GM23338 (cell line): Measurements from ENCODE around the gene KCNMA1. TPM values are rescaled to one million over a fixed set of nuclear protein-coding genes. Genes with fewer than 3 reads are reported as not detected.

ENCODE experiments used
- ATAC-seq: fragments of 200-7000 bp; cut with Tn5 transposase; 3 replicates; pipeline ENCODE4 v1.9.1; 2020
- DNase-seq: peaks from one replicate; pipeline ENCODE4 v3.0.0-alpha.2; 2015; ENCODE audit warnings: low spot score
- H2AFZ ChIP-seq: fragments of 200-600 bp; sonication (generic); 2 replicates; pipeline ENCODE4 v1.8.0; 2016; ENCODE audit warnings: antibody characterized with exemption, mild to moderate bottlenecking, moderate library complexity
- H3F3A ChIP-seq: fragments of 200-600 bp; sonication (generic); replicated peaks from 2 replicates; pipeline ENCODE4 v1.8.0; 2017; ENCODE audit warnings: antibody characterized with exemption, mixed run types, low read depth
- H3K27ac ChIP-seq: fragments of 200-600 bp; sonication (generic); 2 replicates; pipeline ENCODE4 v1.6.1; 2016; ENCODE audit warnings: low read depth
- H3K27me3 ChIP-seq: fragments of 200-600 bp; sonication (generic); 2 replicates; pipeline ENCODE4 v1.8.0; 2016; ENCODE audit warnings: mild to moderate bottlenecking, mixed run types, moderate library complexity; ENCODE audit not compliant: insufficient read depth
- H3K36me3 ChIP-seq: fragments of 200-600 bp; sonication (generic); 2 replicates; pipeline ENCODE4 v1.8.0; 2016; ENCODE audit warnings: mild to moderate bottlenecking; ENCODE audit not compliant: insufficient read depth
- H3K4me1 ChIP-seq: fragments of 200-600 bp; sonication (generic); 2 replicates; pipeline ENCODE4 v1.8.0; 2016; ENCODE audit warnings: mild to moderate bottlenecking, moderate library complexity; ENCODE audit not compliant: insufficient read depth
- H3K4me2 ChIP-seq: fragments of 200-600 bp; sonication (generic); 2 replicates; pipeline ENCODE4 v1.7.1; 2017; ENCODE audit warnings: mixed run types
- H3K4me3 ChIP-seq: fragments of 200-600 bp; sonication (generic); 2 replicates; pipeline ENCODE4 v1.6.1; 2016; ENCODE audit warnings: mixed run types
- H3K79me2 ChIP-seq: fragments of 200-600 bp; sonication (generic); replicated peaks from 2 replicates; pipeline ENCODE4 v1.8.0; 2017; ENCODE audit warnings: mild to moderate bottlenecking; ENCODE audit not compliant: insufficient read depth
- H3K9me2 ChIP-seq: fragments of 200-600 bp; sonication (generic); 2 replicates; pipeline ENCODE4 v1.8.0; 2017; ENCODE audit not compliant: insufficient read depth
- H4K20me1 ChIP-seq: fragments of 200-600 bp; sonication (generic); replicated peaks from 2 replicates; pipeline ENCODE4 v1.8.0; 2017; ENCODE audit warnings: mild to moderate bottlenecking; ENCODE audit not compliant: insufficient read depth
- H3K27ac Mint-ChIP-seq: 2 replicates; pipeline ENCODE4 v1.8.0; 2020; ENCODE audit warnings: inconsistent platforms, mild to moderate bottlenecking, moderate library complexity, mixed read lengths
- H3K27me3 Mint-ChIP-seq: 3 replicates; pipeline ENCODE4 v1.8.0; 2022; ENCODE audit warnings: low read depth, mild to moderate bottlenecking, moderate library complexity, mixed read lengths, inconsistent platforms; ENCODE audit not compliant: insufficient read depth, poor library complexity
- H3K36me3 Mint-ChIP-seq: 3 replicates; pipeline ENCODE4 v1.8.0; 2021; ENCODE audit warnings: low read depth, mild to moderate bottlenecking, inconsistent platforms, moderate library complexity, mixed read lengths
- H3K4me1 Mint-ChIP-seq: 3 replicates; pipeline ENCODE4 v1.8.0; 2020; ENCODE audit warnings: mild to moderate bottlenecking, inconsistent platforms, mixed read lengths
- H3K4me3 Mint-ChIP-seq: 3 replicates; pipeline ENCODE4 v1.8.0; 2021; ENCODE audit warnings: moderate library complexity, mild to moderate bottlenecking, inconsistent platforms, mixed read lengths
- H3K9me3 Mint-ChIP-seq: 3 replicates; pipeline ENCODE4 v1.8.0; 2020; ENCODE audit warnings: moderate library complexity, mild to moderate bottlenecking, inconsistent platforms, mixed read lengths
- CREB1 ChIP-seq: fragments of 250-450 bp; sonication (Bioruptor Pico); IDR thresholded peaks from 2 replicates; pipeline ENCODE4 v1.5.0; 2020; ENCODE audit warnings: low read depth, mild to moderate bottlenecking, moderate library complexity
- CTCF ChIP-seq, 2 experiments: fragments of 200-600 bp in 1 of 2; sonication (generic) in 1 of 2; conservative IDR thresholded peaks; 2 replicates each; pipeline versions ENCODE4 v1.5.1 to v1.6.1; 2016 to 2017; ENCODE audit warnings: antibody characterized with exemption in 2 of 2, low read depth in 2 of 2, mild to moderate bottlenecking in 2 of 2, moderate library complexity in 1 of 2
- ETS1 ChIP-seq: IDR thresholded peaks from 2 replicates; pipeline ENCODE4 v1.6.1; 2016; ENCODE audit warnings: antibody characterized with exemption
- EZH2phosphoT487 ChIP-seq: fragments of 200-600 bp; sonication (generic); IDR thresholded peaks from one replicate; pipeline ENCODE4 v1.8.1; 2018; ENCODE audit warnings: antibody characterized with exemption; ENCODE audit not compliant: unreplicated experiment
- JUNB ChIP-seq: IDR thresholded peaks from one replicate; pipeline ENCODE4 v1.6.1; 2016; ENCODE audit warnings: antibody characterized with exemption; ENCODE audit not compliant: unreplicated experiment
- POLR2AphosphoS5 ChIP-seq: IDR thresholded peaks from 2 replicates; pipeline ENCODE4 v1.6.1; 2016; ENCODE audit warnings: antibody characterized with exemption, low read depth
- REST ChIP-seq: IDR thresholded peaks from one replicate; pipeline ENCODE4 v1.6.1; 2018; ENCODE audit warnings: antibody characterized with exemption; ENCODE audit not compliant: unreplicated experiment
- ZNF114 ChIP-seq: fragments of 250-450 bp; sonication (Bioruptor Pico); IDR thresholded peaks from 2 replicates; pipeline ENCODE4 v1.5.0; 2020; ENCODE audit warnings: mild to moderate bottlenecking, moderate library complexity
- ZNF462 ChIP-seq: fragments of 250-450 bp; sonication (Bioruptor Pico); IDR thresholded peaks from 2 replicates; pipeline ENCODE4 v1.5.0; 2020; ENCODE audit warnings: mild to moderate bottlenecking, moderate library complexity
- polyA plus RNA-seq: library from polyadenylated mRNA; unstranded; fragments of >200 nt; fragmentation: Nextera tagmentation; extraction: Ambion mirVana; gene quantifications from 2 replicates; pipeline ENCODE4 v1.2.1, GENCODE V29; 2016
- total RNA-seq: library from RNA; depleted of rRNA; stranded (reverse); fragments of >200 nt; shearing (Covaris generic); gene quantifications from 2 replicates; pipeline ENCODE4 v1.2.3, GENCODE V29; 2014

KCNMA1 gene
- total and polyA plus RNA-seq, 2 experiments from 2014 or later, result 8.2 to 9.0 TPM

GRCh38 chr10:77072361-77072835, 565.2 kb downstream of the KCNMA1 start (continued):
- TF ChIP-seq ZNF462 (CRISPR knock-in tag), result no peak

GRCh38 chr10:77071956-77072355, 565.7 kb downstream of the KCNMA1 start:
- Histone ChIP-seq H2AFZ (no peak overlapping the region), H3F3A (no peaks in the 10 kb centered on the region), H3K27ac (no peak overlapping the region), H3K4me3 (no peak overlapping the region), H3K4me1 (no peaks in the 10 kb centered on the region), H3K9me2 (no peaks in the 10 kb centered on the region; the same call in 1 of the 2 replicates), H3K36me3 (no peaks in the 10 kb centered on the region; the same call in 1 of the 2 replicates), H3K4me2 (no peak overlapping the region), H3K79me2 (no peaks in the 10 kb centered on the region), H3K27me3 (no peaks in the 10 kb centered on the region), H4K20me1 (no peaks in the 10 kb centered on the region)
- H3K27ac Mint-ChIP-seq, result no peak overlapping the region
- no peak for ATAC-seq
- no peaks in the 10 kb centered on the region for H3K9me3 Mint-ChIP-seq
- H3K27me3 Mint-ChIP-seq, result peaks cover 2% of the 10 kb centered on the region
- DNase-seq, result no peak
- H3K36me3 Mint-ChIP-seq, result no peaks in the 10 kb centered on the region
- H3K4me1 Mint-ChIP-seq, result peaks cover 3% of the 10 kb centered on the region; the same call in 2 of the 3 replicates
- H3K4me3 Mint-ChIP-seq, result no peak overlapping the region
- TF ChIP-seq CREB1 (CRISPR knock-in tag), result no peak
- TF ChIP-seq EZH2phosphoT487, result no peak
- TF ChIP-seq JUNB, result no peak
- TF ChIP-seq CTCF (conservative IDR thresholded peaks at IDR 0.05; ENCODE audit: low read depth in 2 of 2), result no peak
- TF ChIP-seq REST, result no peak
- TF ChIP-seq ZNF114 (CRISPR knock-in tag), result no peak
- TF ChIP-seq POLR2AphosphoS5, result no peak
- no peak for TF ChIP-seq ETS1
